ENCODE results near the gene EIF4EBP2.

The EIF4EBP2 gene

GRCh38 chr10:70378122-70378521 is 25.8 kb upstream of the EIF4EBP2 start:
- no peak for DNase-seq (ENCODE audit: low read depth)

- no peak for DNase-seq (ENCODE audit: low read depth)
Measured at GRCh38 chr10:70379581-70380176, 24.3 kb upstream of the EIF4EBP2 start.

GRCh38 chr10:70380350-70381135 is 23.4 kb upstream of the EIF4EBP2 start:
- no peak for DNase-seq (ENCODE audit: low read depth)

GRCh38 chr10:70381471-70382421 is 22.2 kb upstream of the EIF4EBP2 start:
- DNase-seq (ENCODE audit: low read depth): no peak

GRCh38 chr10:70391654-70392053 is 12.3 kb upstream of the EIF4EBP2 start:
- DNase-seq (ENCODE audit: low read depth): no peak

- no peak for DNase-seq (ENCODE audit: low read depth)
Measured at GRCh38 chr10:70396140-70396539, 7.8 kb upstream of the EIF4EBP2 start.

GRCh38 chr10:70399177-70399576 is 4.8 kb upstream of the EIF4EBP2 start:
- DNase-seq (ENCODE audit: low read depth): no peak

- DNase-seq (ENCODE audit: low read depth): no peak
Measured at GRCh38 chr10:70403483-70404035, 386 bp upstream of the EIF4EBP2 start.

- DNase-seq (ENCODE audit: low read depth): no peak
Measured at GRCh38 chr10:70404787-70405036, 767 bp downstream of the EIF4EBP2 start.

GRCh38 chr10:70405037-70405824 is 1.3 kb downstream of the EIF4EBP2 start:
- DNase-seq (ENCODE audit: low read depth): no peak

- DNase-seq (ENCODE audit: low read depth): no peak
Measured at GRCh38 chr10:70409772-70410171, 5.8 kb downstream of the EIF4EBP2 start.

- DNase-seq (ENCODE audit: low read depth): no peak
Measured at GRCh38 chr10:70410608-70411007, 6.7 kb downstream of the EIF4EBP2 start.

GRCh38 chr10:70412356-70412755 is 8.4 kb downstream of the EIF4EBP2 start:
- no peak for DNase-seq (ENCODE audit: low read depth)

GRCh38 chr10:70417568-70417967 is 13.6 kb downstream of the EIF4EBP2 start:
- DNase-seq (ENCODE audit: low read depth): no peak

- DNase-seq (ENCODE audit: low read depth): no peak
Measured at GRCh38 chr10:70418229-70418628, 14.3 kb downstream of the EIF4EBP2 start.

- no peak for DNase-seq (ENCODE audit: low read depth)
Measured at GRCh38 chr10:70418713-70419112, 14.8 kb downstream of the EIF4EBP2 start.

- DNase-seq (ENCODE audit: low read depth): no peak
Measured at GRCh38 chr10:70424320-70424719, 20.4 kb downstream of the EIF4EBP2 start.

- DNase-seq (ENCODE audit: low read depth): no peak
Measured at GRCh38 chr10:70425096-70425495, 21.2 kb downstream of the EIF4EBP2 start.

- no peak for DNase-seq (ENCODE audit: low read depth)
Measured at GRCh38 chr10:70426823-70427222, 22.9 kb downstream of the EIF4EBP2 start.

GRCh38 chr10:70430493-70431445 is 26.8 kb downstream of the EIF4EBP2 start:
- DNase-seq (ENCODE audit: low read depth): no peak

GRCh38 chr10:70432101-70432500 is 28.2 kb downstream of the EIF4EBP2 start:
- no peak for DNase-seq (ENCODE audit: low read depth)
